Progenitor cell of endocrine pancreas (in vitro differentiated cells): ENCODE data around the gene ZSCAN2. TPM values are rescaled to one million over a fixed set of nuclear protein-coding genes. Genes with fewer than 3 reads are reported as not detected.
"Not testable (repeated sequence)": the region's sequence is repeated elsewhere in the genome, so short reads cannot be mapped to it uniquely, and the experiment has no call there.

Experiments used
- DNase-seq: peaks from one replicate; pipeline ENCODE4 v3.0.0; 2021; ENCODE audit warnings: low spot score; ENCODE audit not compliant: unreplicated experiment
- H3K27ac Mint-ChIP-seq: 2 replicates; pipeline ENCODE4 v1.8.0; 2021; ENCODE audit warnings: mild to moderate bottlenecking, moderate library complexity, mixed read lengths
- H3K27me3 Mint-ChIP-seq: 2 replicates; pipeline ENCODE4 v1.8.0; 2021; ENCODE audit warnings: mixed read lengths
- H3K36me3 Mint-ChIP-seq: 2 replicates; pipeline ENCODE4 v1.8.0; 2022; ENCODE audit warnings: mixed read lengths; ENCODE audit not compliant: insufficient read depth
- H3K4me1 Mint-ChIP-seq: 2 replicates; pipeline ENCODE4 v1.8.0; 2021; ENCODE audit warnings: low read depth, mixed read lengths
- H3K4me3 Mint-ChIP-seq: 2 replicates; pipeline ENCODE4 v1.8.0; 2021; ENCODE audit warnings: low read depth, mild to moderate bottlenecking, moderate library complexity, mixed read lengths
- H3K9me3 Mint-ChIP-seq: 2 replicates; pipeline ENCODE4 v1.8.0; 2021; ENCODE audit warnings: low read depth, mixed read lengths
- total RNA-seq: library from RNA; stranded (reverse); gene quantifications from 2 replicates; pipeline ENCODE4 v1.2.1, GENCODE V29; 2021
- TF ChIP-seq, protein P1 (sequence below): fragments of 200-600 bp; sonication (generic); IDR thresholded peaks from one replicate; pipeline ENCODE4 v1.5.0; 2021; ENCODE audit warnings: antibody characterized with exemption, mild to moderate bottlenecking; ENCODE audit not compliant: unreplicated experiment

The ZSCAN2 gene
- total RNA-seq, 1 donor from 2014 or later, result 44.6 TPM

DNA sequence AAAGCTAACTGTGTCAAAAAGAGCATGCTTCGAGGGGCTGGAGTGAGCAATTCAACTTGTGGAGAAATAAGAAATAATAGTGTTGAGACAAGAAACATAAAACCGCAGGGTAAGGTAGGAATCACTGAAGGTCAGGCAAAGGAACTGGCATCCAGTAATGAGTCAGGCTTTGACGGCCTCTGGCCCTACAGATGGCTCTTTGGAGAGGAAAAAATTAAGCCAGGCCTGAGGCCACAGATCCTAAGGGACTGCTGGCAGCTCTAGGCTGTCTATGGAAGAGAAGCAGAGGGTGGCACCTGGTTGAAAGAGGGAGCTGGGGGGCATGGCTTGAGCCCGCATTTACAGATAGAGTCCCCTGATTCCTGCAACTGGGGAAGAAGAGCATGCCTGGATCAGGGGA lies 28.6 kb upstream of the ZSCAN2 start:
- H3K36me3 Mint-ChIP-seq, result no peaks in the 10 kb centered on the region
- DNase-seq, result no peak
- H3K4me1 Mint-ChIP-seq, result peaks cover 19% of the 10 kb centered on the region
- no peak overlapping the region for H3K27ac Mint-ChIP-seq
- TF ChIP-seq, protein P1, sequence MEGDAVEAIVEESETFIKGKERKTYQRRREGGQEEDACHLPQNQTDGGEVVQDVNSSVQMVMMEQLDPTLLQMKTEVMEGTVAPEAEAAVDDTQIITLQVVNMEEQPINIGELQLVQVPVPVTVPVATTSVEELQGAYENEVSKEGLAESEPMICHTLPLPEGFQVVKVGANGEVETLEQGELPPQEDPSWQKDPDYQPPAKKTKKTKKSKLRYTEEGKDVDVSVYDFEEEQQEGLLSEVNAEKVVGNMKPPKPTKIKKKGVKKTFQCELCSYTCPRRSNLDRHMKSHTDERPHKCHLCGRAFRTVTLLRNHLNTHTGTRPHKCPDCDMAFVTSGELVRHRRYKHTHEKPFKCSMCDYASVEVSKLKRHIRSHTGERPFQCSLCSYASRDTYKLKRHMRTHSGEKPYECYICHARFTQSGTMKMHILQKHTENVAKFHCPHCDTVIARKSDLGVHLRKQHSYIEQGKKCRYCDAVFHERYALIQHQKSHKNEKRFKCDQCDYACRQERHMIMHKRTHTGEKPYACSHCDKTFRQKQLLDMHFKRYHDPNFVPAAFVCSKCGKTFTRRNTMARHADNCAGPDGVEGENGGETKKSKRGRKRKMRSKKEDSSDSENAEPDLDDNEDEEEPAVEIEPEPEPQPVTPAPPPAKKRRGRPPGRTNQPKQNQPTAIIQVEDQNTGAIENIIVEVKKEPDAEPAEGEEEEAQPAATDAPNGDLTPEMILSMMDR, result no peak
- no peak overlapping the region for H3K4me3 Mint-ChIP-seq
- no peaks in the 10 kb centered on the region for H3K9me3 Mint-ChIP-seq
- peaks cover 6% of the 10 kb centered on the region for H3K27me3 Mint-ChIP-seq

- Mint-ChIP-seq H3K36me3 (no peaks in the 10 kb centered on the region), H3K4me3 (no peak overlapping the region), H3K27ac (no peak overlapping the region), H3K27me3 (peaks cover 8% of the 10 kb centered on the region), H3K4me1 (peaks cover 34% of the 10 kb centered on the region), H3K9me3 (no peaks in the 10 kb centered on the region)
- DNase-seq, result no peak
- TF ChIP-seq, protein P1, result no peak
These were observed 25.3 kb upstream of the ZSCAN2 start for GRCh38 chr15:84575493-84575892.

DNA sequence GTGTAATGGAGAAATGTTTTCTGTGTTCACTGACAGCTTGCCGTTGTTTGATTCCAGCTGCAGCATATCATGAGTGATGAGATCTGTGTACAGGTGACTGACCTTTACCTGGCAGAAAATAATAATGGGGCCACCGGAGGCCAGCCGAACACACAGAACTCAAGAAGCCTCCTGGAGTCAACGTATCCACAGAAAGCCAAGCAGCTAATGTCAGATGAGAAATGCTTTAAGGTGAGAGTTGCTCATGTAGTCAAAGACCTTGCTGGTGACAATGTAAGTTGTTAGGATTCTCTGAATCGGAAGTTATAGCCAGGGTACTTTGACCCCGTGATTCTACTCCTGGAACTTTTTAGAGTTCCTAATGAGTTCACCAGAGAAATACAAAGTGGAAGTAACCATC lies 22.9 kb upstream of the ZSCAN2 start:
- not testable (repeated sequence) for H3K4me3 Mint-ChIP-seq, H3K27me3 Mint-ChIP-seq, H3K36me3 Mint-ChIP-seq, DNase-seq, H3K9me3 Mint-ChIP-seq
- H3K27ac Mint-ChIP-seq, result peak overlapping the region; percentile 80
- H3K4me1 Mint-ChIP-seq, result peaks cover 31% of the 10 kb centered on the region

GRCh38 chr15:84579261-84579721 lies 21.5 kb upstream of the ZSCAN2 start:
- not testable (repeated sequence) for H3K9me3 Mint-ChIP-seq, H3K36me3 Mint-ChIP-seq, H3K4me3 Mint-ChIP-seq, H3K27me3 Mint-ChIP-seq, DNase-seq
- Mint-ChIP-seq H3K27ac (peak overlapping the region; percentile 29), H3K4me1 (peaks cover 31% of the 10 kb centered on the region)

DNA sequence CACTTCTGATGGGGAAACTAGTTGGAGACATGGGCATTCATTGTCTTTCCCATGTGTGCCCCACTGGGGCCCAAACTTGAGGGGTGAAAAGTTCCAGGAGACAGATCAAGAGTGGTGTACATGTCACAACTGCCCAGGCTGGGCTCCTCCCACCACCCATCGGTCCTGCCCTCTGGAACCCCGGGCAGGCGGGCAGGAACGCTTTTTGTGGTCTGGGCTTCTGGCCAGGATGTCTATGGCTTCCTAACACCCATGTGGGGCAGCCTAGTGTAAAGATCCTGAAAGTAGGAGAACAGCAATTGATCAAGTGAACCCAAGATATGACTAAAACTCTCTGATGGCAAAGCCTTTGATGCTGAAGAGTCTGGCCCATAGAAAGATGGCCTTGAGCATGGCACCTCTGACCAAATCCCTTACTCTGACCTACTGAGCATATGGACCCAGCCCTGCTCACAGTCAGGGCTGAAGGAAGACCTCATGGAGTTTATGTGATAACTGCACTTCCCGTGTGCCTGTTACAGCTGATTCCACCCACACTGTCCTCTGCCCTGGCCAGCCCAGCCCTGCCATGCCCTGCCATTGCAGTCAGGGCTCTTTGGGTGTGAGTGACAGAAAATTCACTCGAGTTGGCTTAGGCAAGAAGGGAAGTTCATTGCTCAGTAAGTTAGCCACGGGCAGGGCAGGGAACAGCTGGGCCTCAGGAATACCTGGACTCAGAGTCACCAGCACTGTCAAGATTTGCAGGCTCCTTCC lies 19.0 kb upstream of the ZSCAN2 start:
- H3K4me3 Mint-ChIP-seq, H3K27ac Mint-ChIP-seq, H3K9me3 Mint-ChIP-seq, DNase-seq, H3K36me3 Mint-ChIP-seq: not testable (repeated sequence)
- Mint-ChIP-seq H3K27me3 (peaks cover 17% of the 10 kb centered on the region), H3K4me1 (peaks cover 24% of the 10 kb centered on the region)

- TF ChIP-seq, protein P1, result no peak
These were observed 18.1 kb upstream of the ZSCAN2 start for GRCh38 chr15:84582583-84583157.

GRCh38 chr15:84583921-84584320 lies 16.9 kb upstream of the ZSCAN2 start:
- H3K27me3 Mint-ChIP-seq, result peaks cover 29% of the 10 kb centered on the region
- H3K4me3 Mint-ChIP-seq, H3K9me3 Mint-ChIP-seq, DNase-seq, H3K36me3 Mint-ChIP-seq, H3K27ac Mint-ChIP-seq: not testable (repeated sequence)
- peaks cover 15% of the 10 kb centered on the region for H3K4me1 Mint-ChIP-seq

More at GRCh38 chr15:84582583-84583157, 18.1 kb upstream of the ZSCAN2 start:
- Mint-ChIP-seq H3K4me1 (peaks cover 23% of the 10 kb centered on the region), H3K27me3 (peaks cover 24% of the 10 kb centered on the region), H3K27ac (no peak overlapping the region), H3K9me3 (no peaks in the 10 kb centered on the region), H3K4me3 (no peak overlapping the region), H3K36me3 (no peaks in the 10 kb centered on the region)
- DNase-seq, result no peak
